Cardiac fibroblast (primary cell): Measurements from ENCODE around the gene AQP11.
"Not testable (repeated sequence)": the region's sequence is repeated elsewhere in the genome, so short reads cannot be mapped to it uniquely, and the experiment has no call there.

Experiments used
- DNase-seq, 2 donors: peaks; one replicate each; pipeline versions ENCODE4 v3.0.0 to v3.0.0-alpha.2; 2010; ENCODE audit warnings: low read depth in 2 of 2
- H3K4me3 ChIP-seq, 2 donors: replicated peaks in 1 of 2; 1 replicate in 1 of 2; 2 replicates in 1 of 2; pipeline ENCODE4 v1.5.1; 2011; ENCODE audit warnings: low read depth in 2 of 2, low read length in 2 of 2, mild to moderate bottlenecking in 2 of 2, moderate library complexity in 1 of 2
- CTCF ChIP-seq: IDR thresholded peaks from one replicate; pipeline ENCODE4 v1.5.1; 2011; ENCODE audit warnings: low read depth, mild to moderate bottlenecking, low read length, inconsistent platforms

AQP11 gene

GRCh38 chr11:77568916-77569675 is 20.7 kb upstream of the AQP11 start:
- DNase-seq, result no peak
- TF ChIP-seq CTCF, result no peak
- no peak overlapping the region for H3K4me3 ChIP-seq

GRCh38 chr11:77569676-77570070 is 20.1 kb upstream of the AQP11 start:
- no peak overlapping the region for H3K4me3 ChIP-seq
- TF ChIP-seq CTCF, result no peak
- no peak for DNase-seq

- not testable (repeated sequence) for DNase-seq
These were observed 18.9 kb upstream of the AQP11 start for GRCh38 chr11:77570896-77571295.

GRCh38 chr11:77575428-77575827 is 14.3 kb upstream of the AQP11 start:
- not testable (repeated sequence) for DNase-seq, H3K4me3 ChIP-seq

More at GRCh38 chr11:77570896-77571295, 18.9 kb upstream of the AQP11 start:
- H3K4me3 ChIP-seq, result not testable (repeated sequence)

- TF ChIP-seq CTCF, result no peak
- DNase-seq, result peak in 1 of 2 donors; percentile 37
- no peak overlapping the region for H3K4me3 ChIP-seq
These were observed 8.9 kb upstream of the AQP11 start for GRCh38 chr11:77580712-77581337.

DNA sequence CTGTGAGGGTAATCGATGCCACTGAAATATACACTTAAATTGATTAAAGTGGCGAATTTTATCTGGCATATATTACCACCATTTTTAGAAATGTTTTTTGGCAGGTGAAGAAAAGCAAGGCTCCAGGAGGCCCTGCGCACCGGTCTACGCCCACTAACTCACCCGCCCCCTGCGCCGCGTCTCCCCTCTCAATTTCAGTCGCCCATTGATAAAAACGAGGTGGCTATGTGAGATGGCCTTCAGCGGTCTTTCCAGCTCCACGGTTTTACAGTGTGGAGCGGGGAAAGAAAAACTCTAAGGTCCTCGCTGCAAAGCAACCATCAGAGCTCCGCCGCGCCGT is 602 bp upstream of the AQP11 start:
- no peak for DNase-seq
- H3K4me3 ChIP-seq, result peak overlapping the region; percentile 59 to 67
- TF ChIP-seq CTCF, result no peak

DNA sequence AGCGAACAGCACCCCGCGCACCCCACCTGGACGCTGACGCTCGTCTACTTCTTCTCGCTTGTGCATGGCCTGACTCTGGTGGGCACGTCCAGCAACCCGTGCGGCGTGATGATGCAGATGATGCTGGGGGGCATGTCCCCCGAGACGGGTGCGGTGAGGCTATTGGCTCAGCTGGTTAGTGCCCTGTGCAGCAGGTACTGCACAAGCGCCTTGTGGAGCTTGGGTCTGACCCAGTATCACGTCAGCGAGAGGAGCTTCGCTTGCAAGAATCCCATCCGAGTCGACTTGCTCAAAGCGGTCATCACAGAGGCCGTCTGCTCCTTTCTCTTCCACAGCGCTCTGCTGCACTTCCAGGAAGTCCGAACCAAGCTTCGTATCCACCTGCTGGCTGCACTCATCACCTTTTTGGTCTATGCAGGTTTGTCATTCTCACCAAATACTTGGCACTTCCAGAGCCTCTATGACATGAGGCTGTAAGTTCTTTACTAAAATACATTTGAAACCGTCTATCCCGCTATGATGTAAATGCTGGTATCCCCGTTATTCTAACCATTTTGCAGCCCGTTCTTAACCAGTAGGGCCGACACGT is 535 bp downstream of the AQP11 start:
- peak overlapping the region; percentile 56 to 67 for H3K4me3 ChIP-seq
- DNase-seq, result peak; percentile 40 to 42
- TF ChIP-seq CTCF, result no peak
